Endothelial cell (in vitro differentiated cells): ENCODE data around the gene ZPBP2. TPM values are rescaled to one million over a fixed set of nuclear protein-coding genes. Genes with fewer than 3 reads are reported as not detected.

ENCODE experiments used
- DNase-seq: peaks from one replicate; pipeline ENCODE4 v3.0.0; 2021; ENCODE audit warnings: low spot score
- H3K27ac Mint-ChIP-seq: one replicate; pipeline ENCODE4 v1.8.0; 2021; ENCODE audit warnings: mixed read lengths, inconsistent platforms; ENCODE audit not compliant: unreplicated experiment
- H3K27me3 Mint-ChIP-seq: one replicate; pipeline ENCODE4 v1.8.0; 2021; ENCODE audit warnings: mild to moderate bottlenecking, moderate library complexity, mixed read lengths, inconsistent platforms; ENCODE audit not compliant: unreplicated experiment
- H3K36me3 Mint-ChIP-seq: one replicate; pipeline ENCODE4 v1.8.0; 2021; ENCODE audit warnings: mild to moderate bottlenecking, low read depth, mixed read lengths, inconsistent platforms; ENCODE audit not compliant: unreplicated experiment
- H3K4me1 Mint-ChIP-seq: one replicate; pipeline ENCODE4 v1.8.0; 2021; ENCODE audit warnings: mild to moderate bottlenecking, mixed read lengths, inconsistent platforms; ENCODE audit not compliant: unreplicated experiment
- H3K4me3 Mint-ChIP-seq: one replicate; pipeline ENCODE4 v1.8.0; 2021; ENCODE audit warnings: mild to moderate bottlenecking, mixed read lengths, inconsistent platforms; ENCODE audit not compliant: unreplicated experiment
- H3K9me3 Mint-ChIP-seq: one replicate; pipeline ENCODE4 v1.8.0; 2021; ENCODE audit warnings: mixed read lengths, inconsistent platforms; ENCODE audit not compliant: unreplicated experiment
- CTCF ChIP-seq: fragments of 200-600 bp; sonication (generic); IDR thresholded peaks from one replicate; pipeline ENCODE4 v1.5.0; 2021; ENCODE audit warnings: antibody characterized with exemption; ENCODE audit not compliant: unreplicated experiment
- total RNA-seq: library from RNA; stranded (reverse); fragmentation: NEBNext Ultra II Directional; extraction: Animal tissue kit (Norgen Biotek cat#: 25700); gene quantifications from one replicate; pipeline ENCODE4 v1.2.1, GENCODE V29; 2021; ENCODE audit not compliant: unreplicated experiment

Gene ZPBP2
- total RNA-seq, 1 donor from 2014 or later, result not detected

- Mint-ChIP-seq H3K27ac (no peak overlapping the region), H3K4me1 (no peaks in the 10 kb centered on the region), H3K4me3 (no peak overlapping the region), H3K27me3 (peaks cover 1% of the 10 kb centered on the region), H3K9me3 (no peaks in the 10 kb centered on the region), H3K36me3 (peaks cover 10% of the 10 kb centered on the region)
- no peak for TF ChIP-seq CTCF
- DNase-seq, result no peak
These were observed 34.0 kb upstream of the ZPBP2 start for GRCh38 chr17:39834017-39834416.

- Mint-ChIP-seq H3K27ac (no peak overlapping the region), H3K9me3 (no peaks in the 10 kb centered on the region), H3K36me3 (peaks cover 10% of the 10 kb centered on the region), H3K27me3 (peaks cover 1% of the 10 kb centered on the region), H3K4me3 (no peak overlapping the region), H3K4me1 (no peaks in the 10 kb centered on the region)
- no peak for DNase-seq
- no peak for TF ChIP-seq CTCF
These were observed 32.8 kb upstream of the ZPBP2 start for GRCh38 chr17:39835038-39835786.

- no peaks in the 10 kb centered on the region for H3K4me1 Mint-ChIP-seq
- H3K36me3 Mint-ChIP-seq, result peaks cover 10% of the 10 kb centered on the region
- no peaks in the 10 kb centered on the region for H3K9me3 Mint-ChIP-seq
- no peak overlapping the region for H3K27ac Mint-ChIP-seq
- TF ChIP-seq CTCF, result no peak
- DNase-seq, result no peak
- H3K27me3 Mint-ChIP-seq, result peaks cover 1% of the 10 kb centered on the region
- no peak overlapping the region for H3K4me3 Mint-ChIP-seq
These were observed 31.9 kb upstream of the ZPBP2 start for GRCh38 chr17:39836117-39836516.

- DNase-seq, result no peak
- Mint-ChIP-seq H3K36me3 (peaks cover 10% of the 10 kb centered on the region), H3K4me3 (no peak overlapping the region), H3K4me1 (no peaks in the 10 kb centered on the region), H3K27me3 (peaks cover 4% of the 10 kb centered on the region), H3K27ac (no peak overlapping the region), H3K9me3 (no peaks in the 10 kb centered on the region)
- no peak for TF ChIP-seq CTCF
These were observed 29.9 kb upstream of the ZPBP2 start for GRCh38 chr17:39838057-39838456.

GRCh38 chr17:39838784-39839183, 29.2 kb upstream of the ZPBP2 start:
- H3K36me3 Mint-ChIP-seq, result peaks cover 10% of the 10 kb centered on the region
- DNase-seq, result no peak
- H3K9me3 Mint-ChIP-seq, result no peaks in the 10 kb centered on the region
- peaks cover 4% of the 10 kb centered on the region for H3K27me3 Mint-ChIP-seq
- H3K27ac Mint-ChIP-seq, result no peak overlapping the region
- no peak for TF ChIP-seq CTCF
- no peak overlapping the region for H3K4me3 Mint-ChIP-seq
- no peaks in the 10 kb centered on the region for H3K4me1 Mint-ChIP-seq
